HG03521 (cell line): ENCODE measurements around the gene TBC1D25.
A peak's percentile ranks its signal among the peaks of the same experiment; 100 is the strongest.

Experiments
- ATAC-seq: cut with Tn5 transposase; IDR thresholded peaks from one replicate; pipeline ENCODE4 v1.9.1; 2021; ENCODE audit warnings: mild to moderate bottlenecking, moderate library complexity; ENCODE audit not compliant: unreplicated experiment

The TBC1D25 gene

GRCh38 chrX:48539345-48540027, at the start of gene TBC1D25:
Gene TBC1D25, plus strand, starts transcription at chrX:48539714. Its CDS starts 84 bp downstream, at chrX:48539798.
- peak; percentile 76 for ATAC-seq

- ATAC-seq, result no peak
Measured at GRCh38 chrX:48489892-48490291, 49.6 kb upstream of the TBC1D25 start.

- ATAC-seq, result no peak
Measured at GRCh38 chrX:48490661-48491060, 48.9 kb upstream of the TBC1D25 start.

- ATAC-seq, result no peak
Measured at GRCh38 chrX:48491809-48492208, 47.7 kb upstream of the TBC1D25 start.

- no peak for ATAC-seq
Measured at GRCh38 chrX:48492293-48492910, 47.1 kb upstream of the TBC1D25 start.

GRCh38 chrX:48493890-48494364, 45.6 kb upstream of the TBC1D25 start:
- ATAC-seq, result no peak

GRCh38 chrX:48496660-48497059, 42.9 kb upstream of the TBC1D25 start:
- no peak for ATAC-seq

GRCh38 chrX:48497871-48498270, 41.6 kb upstream of the TBC1D25 start:
- no peak for ATAC-seq

GRCh38 chrX:48498374-48498809, 41.1 kb upstream of the TBC1D25 start:
- ATAC-seq, result no peak

- ATAC-seq, result no peak
Measured at GRCh38 chrX:48504261-48504660, 35.3 kb upstream of the TBC1D25 start.

- ATAC-seq, result no peak
Measured at GRCh38 chrX:48505481-48505880, 34.0 kb upstream of the TBC1D25 start.

GRCh38 chrX:48507246-48507645, 32.3 kb upstream of the TBC1D25 start:
- ATAC-seq, result no peak

GRCh38 chrX:48508400-48509244, 30.9 kb upstream of the TBC1D25 start, which contains the start of gene PORCN:
Gene PORCN, plus strand, starts transcription at chrX:48508992. Its CDS starts 829 bp downstream, at chrX:48509821.
- ATAC-seq, result peak; percentile 85

- ATAC-seq, result peak; percentile 15
Measured at GRCh38 chrX:48509245-48509590, 30.3 kb upstream of the TBC1D25 start.

GRCh38 chrX:48509619-48510018, 29.9 kb upstream of the TBC1D25 start:
- ATAC-seq, result no peak

GRCh38 chrX:48511560-48511959, 28.0 kb upstream of the TBC1D25 start:
- ATAC-seq, result no peak

GRCh38 chrX:48512371-48512935, 27.1 kb upstream of the TBC1D25 start:
- no peak for ATAC-seq

- no peak for ATAC-seq
Measured at GRCh38 chrX:48513670-48514069, 25.8 kb upstream of the TBC1D25 start.

- no peak for ATAC-seq
Measured at GRCh38 chrX:48514126-48514806, 25.2 kb upstream of the TBC1D25 start.

- no peak for ATAC-seq
Measured at GRCh38 chrX:48514868-48515460, 24.6 kb upstream of the TBC1D25 start.
